GM23338 (cell line): ENCODE results near the gene PRKAA1. TPM values are rescaled to one million over a fixed set of nuclear protein-coding genes. Genes with fewer than 3 reads are reported as not detected.
"Not testable (repeated sequence)": the region's sequence is repeated elsewhere in the genome, so short reads cannot be mapped to it uniquely, and the experiment has no call there.

Experiments used
- ATAC-seq: fragments of 200-7000 bp; cut with Tn5 transposase; 3 replicates; pipeline ENCODE4 v1.9.1; 2020
- DNase-seq: peaks from one replicate; pipeline ENCODE4 v3.0.0-alpha.2; 2015; ENCODE audit warnings: low spot score
- H2AFZ ChIP-seq: fragments of 200-600 bp; sonication (generic); 2 replicates; pipeline ENCODE4 v1.8.0; 2016; ENCODE audit warnings: antibody characterized with exemption, mild to moderate bottlenecking, moderate library complexity
- H3F3A ChIP-seq: fragments of 200-600 bp; sonication (generic); replicated peaks from 2 replicates; pipeline ENCODE4 v1.8.0; 2017; ENCODE audit warnings: antibody characterized with exemption, mixed run types, low read depth
- H3K27ac ChIP-seq: fragments of 200-600 bp; sonication (generic); 2 replicates; pipeline ENCODE4 v1.6.1; 2016; ENCODE audit warnings: low read depth
- H3K27me3 ChIP-seq: fragments of 200-600 bp; sonication (generic); 2 replicates; pipeline ENCODE4 v1.8.0; 2016; ENCODE audit warnings: mild to moderate bottlenecking, mixed run types, moderate library complexity; ENCODE audit not compliant: insufficient read depth
- H3K36me3 ChIP-seq: fragments of 200-600 bp; sonication (generic); 2 replicates; pipeline ENCODE4 v1.8.0; 2016; ENCODE audit warnings: mild to moderate bottlenecking; ENCODE audit not compliant: insufficient read depth
- H3K4me1 ChIP-seq: fragments of 200-600 bp; sonication (generic); 2 replicates; pipeline ENCODE4 v1.8.0; 2016; ENCODE audit warnings: mild to moderate bottlenecking, moderate library complexity; ENCODE audit not compliant: insufficient read depth
- H3K4me2 ChIP-seq: fragments of 200-600 bp; sonication (generic); 2 replicates; pipeline ENCODE4 v1.7.1; 2017; ENCODE audit warnings: mixed run types
- H3K4me3 ChIP-seq: fragments of 200-600 bp; sonication (generic); 2 replicates; pipeline ENCODE4 v1.6.1; 2016; ENCODE audit warnings: mixed run types
- H3K79me2 ChIP-seq: fragments of 200-600 bp; sonication (generic); replicated peaks from 2 replicates; pipeline ENCODE4 v1.8.0; 2017; ENCODE audit warnings: mild to moderate bottlenecking; ENCODE audit not compliant: insufficient read depth
- H3K9me2 ChIP-seq: fragments of 200-600 bp; sonication (generic); 2 replicates; pipeline ENCODE4 v1.8.0; 2017; ENCODE audit not compliant: insufficient read depth
- H4K20me1 ChIP-seq: fragments of 200-600 bp; sonication (generic); replicated peaks from 2 replicates; pipeline ENCODE4 v1.8.0; 2017; ENCODE audit warnings: mild to moderate bottlenecking; ENCODE audit not compliant: insufficient read depth
- H3K27ac Mint-ChIP-seq: 2 replicates; pipeline ENCODE4 v1.8.0; 2020; ENCODE audit warnings: inconsistent platforms, mild to moderate bottlenecking, moderate library complexity, mixed read lengths
- H3K27me3 Mint-ChIP-seq: 3 replicates; pipeline ENCODE4 v1.8.0; 2022; ENCODE audit warnings: low read depth, mild to moderate bottlenecking, moderate library complexity, mixed read lengths, inconsistent platforms; ENCODE audit not compliant: insufficient read depth, poor library complexity
- H3K36me3 Mint-ChIP-seq: 3 replicates; pipeline ENCODE4 v1.8.0; 2021; ENCODE audit warnings: low read depth, mild to moderate bottlenecking, inconsistent platforms, moderate library complexity, mixed read lengths
- H3K4me1 Mint-ChIP-seq: 3 replicates; pipeline ENCODE4 v1.8.0; 2020; ENCODE audit warnings: mild to moderate bottlenecking, inconsistent platforms, mixed read lengths
- H3K4me3 Mint-ChIP-seq: 3 replicates; pipeline ENCODE4 v1.8.0; 2021; ENCODE audit warnings: moderate library complexity, mild to moderate bottlenecking, inconsistent platforms, mixed read lengths
- H3K9me3 Mint-ChIP-seq: 3 replicates; pipeline ENCODE4 v1.8.0; 2020; ENCODE audit warnings: moderate library complexity, mild to moderate bottlenecking, inconsistent platforms, mixed read lengths
- CREB1 ChIP-seq: fragments of 250-450 bp; sonication (Bioruptor Pico); IDR thresholded peaks from 2 replicates; pipeline ENCODE4 v1.5.0; 2020; ENCODE audit warnings: low read depth, mild to moderate bottlenecking, moderate library complexity
- EZH2phosphoT487 ChIP-seq: fragments of 200-600 bp; sonication (generic); IDR thresholded peaks from one replicate; pipeline ENCODE4 v1.8.1; 2018; ENCODE audit warnings: antibody characterized with exemption; ENCODE audit not compliant: unreplicated experiment
- JUNB ChIP-seq: IDR thresholded peaks from one replicate; pipeline ENCODE4 v1.6.1; 2016; ENCODE audit warnings: antibody characterized with exemption; ENCODE audit not compliant: unreplicated experiment
- NANOG ChIP-seq: IDR thresholded peaks from 2 replicates; pipeline ENCODE4 v1.6.1; 2016; ENCODE audit warnings: antibody characterized with exemption, borderline replicate concordance
- POLR2AphosphoS5 ChIP-seq: IDR thresholded peaks from 2 replicates; pipeline ENCODE4 v1.6.1; 2016; ENCODE audit warnings: antibody characterized with exemption, low read depth
- STAT1 ChIP-seq: IDR thresholded peaks from one replicate; pipeline ENCODE4 v1.6.1; 2016; ENCODE audit warnings: antibody characterized with exemption; ENCODE audit not compliant: unreplicated experiment
- ZNF114 ChIP-seq: fragments of 250-450 bp; sonication (Bioruptor Pico); IDR thresholded peaks from 2 replicates; pipeline ENCODE4 v1.5.0; 2020; ENCODE audit warnings: mild to moderate bottlenecking, moderate library complexity
- ZNF331 ChIP-seq: fragments of 250-450 bp; sonication (Bioruptor Pico); IDR thresholded peaks from 2 replicates; pipeline ENCODE4 v1.5.0; 2020; ENCODE audit warnings: low read depth, mild to moderate bottlenecking, moderate library complexity
- polyA plus RNA-seq: library from polyadenylated mRNA; unstranded; fragments of >200 nt; fragmentation: Nextera tagmentation; extraction: Ambion mirVana; gene quantifications from 2 replicates; pipeline ENCODE4 v1.2.1, GENCODE V29; 2016
- total RNA-seq: library from RNA; depleted of rRNA; stranded (reverse); fragments of >200 nt; shearing (Covaris generic); gene quantifications from 2 replicates; pipeline ENCODE4 v1.2.3, GENCODE V29; 2014
- TF ChIP-seq, protein P1 (sequence below), 2 experiments: fragments of 200-600 bp in 1 of 2; sonication (generic) in 1 of 2; conservative IDR thresholded peaks; 2 replicates each; pipeline versions ENCODE4 v1.5.1 to v1.6.1; 2016 to 2017; ENCODE audit warnings: antibody characterized with exemption in 2 of 2, low read depth in 2 of 2, mild to moderate bottlenecking in 2 of 2, moderate library complexity in 1 of 2
- TF ChIP-seq, protein P2 (sequence below): fragments of 250-450 bp; sonication (Bioruptor Pico); IDR thresholded peaks from 2 replicates; pipeline ENCODE4 v1.5.0; 2020; ENCODE audit warnings: mild to moderate bottlenecking, moderate library complexity

The PRKAA1 gene
- total and polyA plus RNA-seq, 2 experiments from 2014 or later = 10.3 to 35.0 TPM

DNA sequence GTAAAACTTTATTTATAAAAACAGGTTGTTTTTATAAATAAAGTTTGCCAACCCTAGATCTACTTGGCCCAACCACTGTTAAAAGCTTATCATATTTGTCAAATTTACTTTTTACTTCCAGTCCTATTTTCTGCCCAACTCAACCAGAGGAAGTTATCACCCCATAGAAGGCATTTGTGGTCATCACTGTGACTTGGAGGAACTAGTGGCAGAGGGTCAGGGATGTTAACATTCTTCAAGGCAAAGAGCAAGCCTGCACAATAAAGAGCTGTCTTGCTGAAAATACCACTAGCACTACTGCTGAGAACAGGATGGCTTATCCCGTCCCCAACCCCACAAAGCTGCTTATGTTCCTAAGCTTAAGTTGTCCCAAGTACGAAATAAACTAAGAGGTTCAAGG lies 64.7 kb downstream of the PRKAA1 start:
- no peak overlapping the region for H3K4me3 Mint-ChIP-seq
- H3K36me3 Mint-ChIP-seq = no peaks in the 10 kb centered on the region

GRCh38 chr5:40722497-40722911 lies 75.7 kb downstream of the PRKAA1 start:
- H3K36me3 Mint-ChIP-seq = peaks cover 44% of the 10 kb centered on the region
- not testable (repeated sequence) for H3F3A ChIP-seq, H3K27me3 Mint-ChIP-seq, ATAC-seq, H3K79me2 ChIP-seq, H3K4me1 ChIP-seq, H3K4me2 ChIP-seq, H2AFZ ChIP-seq, H3K9me2 ChIP-seq, H3K4me3 Mint-ChIP-seq, H4K20me1 ChIP-seq, DNase-seq, H3K36me3 ChIP-seq, H3K27me3 ChIP-seq, H3K4me1 Mint-ChIP-seq, H3K27ac ChIP-seq, H3K4me3 ChIP-seq, H3K27ac Mint-ChIP-seq
- H3K9me3 Mint-ChIP-seq = peaks cover 25% of the 10 kb centered on the region

More for the DNA sequence above, 64.7 kb downstream of the PRKAA1 start:
- Histone ChIP-seq H3K36me3 (no peaks in the 10 kb centered on the region), H3K9me2 (no peaks in the 10 kb centered on the region), H4K20me1 (no peaks in the 10 kb centered on the region; the same call in 1 of the 2 replicates), H3K27ac (no peak overlapping the region), H3K4me2 (no peak overlapping the region), H3F3A (no peaks in the 10 kb centered on the region), H3K79me2 (no peaks in the 10 kb centered on the region), H3K4me1 (no peaks in the 10 kb centered on the region), H3K4me3 (no peak overlapping the region), H2AFZ (no peak overlapping the region), H3K27me3 (no peaks in the 10 kb centered on the region)
- DNase-seq (no peak), ATAC-seq (no peak)
- no peaks in the 10 kb centered on the region; the same call in 2 of the 3 replicates for H3K4me1 Mint-ChIP-seq
- no peaks in the 10 kb centered on the region for H3K9me3 Mint-ChIP-seq
- H3K27me3 Mint-ChIP-seq = peaks cover 2% of the 10 kb centered on the region
- TF ChIP-seq JUNB (no peak), POLR2AphosphoS5 (no peak), NANOG (no peak), ZNF331 (CRISPR knock-in tag) (no peak), STAT1 (no peak), EZH2phosphoT487 (no peak), CREB1 (no peak), ZNF114 (CRISPR knock-in tag) (no peak)
- TF ChIP-seq, protein P1, sequence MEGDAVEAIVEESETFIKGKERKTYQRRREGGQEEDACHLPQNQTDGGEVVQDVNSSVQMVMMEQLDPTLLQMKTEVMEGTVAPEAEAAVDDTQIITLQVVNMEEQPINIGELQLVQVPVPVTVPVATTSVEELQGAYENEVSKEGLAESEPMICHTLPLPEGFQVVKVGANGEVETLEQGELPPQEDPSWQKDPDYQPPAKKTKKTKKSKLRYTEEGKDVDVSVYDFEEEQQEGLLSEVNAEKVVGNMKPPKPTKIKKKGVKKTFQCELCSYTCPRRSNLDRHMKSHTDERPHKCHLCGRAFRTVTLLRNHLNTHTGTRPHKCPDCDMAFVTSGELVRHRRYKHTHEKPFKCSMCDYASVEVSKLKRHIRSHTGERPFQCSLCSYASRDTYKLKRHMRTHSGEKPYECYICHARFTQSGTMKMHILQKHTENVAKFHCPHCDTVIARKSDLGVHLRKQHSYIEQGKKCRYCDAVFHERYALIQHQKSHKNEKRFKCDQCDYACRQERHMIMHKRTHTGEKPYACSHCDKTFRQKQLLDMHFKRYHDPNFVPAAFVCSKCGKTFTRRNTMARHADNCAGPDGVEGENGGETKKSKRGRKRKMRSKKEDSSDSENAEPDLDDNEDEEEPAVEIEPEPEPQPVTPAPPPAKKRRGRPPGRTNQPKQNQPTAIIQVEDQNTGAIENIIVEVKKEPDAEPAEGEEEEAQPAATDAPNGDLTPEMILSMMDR (conservative IDR thresholded peaks at IDR 0.05; ENCODE audit: low read depth in 2 of 2) = no peak
- TF ChIP-seq, protein P2, sequence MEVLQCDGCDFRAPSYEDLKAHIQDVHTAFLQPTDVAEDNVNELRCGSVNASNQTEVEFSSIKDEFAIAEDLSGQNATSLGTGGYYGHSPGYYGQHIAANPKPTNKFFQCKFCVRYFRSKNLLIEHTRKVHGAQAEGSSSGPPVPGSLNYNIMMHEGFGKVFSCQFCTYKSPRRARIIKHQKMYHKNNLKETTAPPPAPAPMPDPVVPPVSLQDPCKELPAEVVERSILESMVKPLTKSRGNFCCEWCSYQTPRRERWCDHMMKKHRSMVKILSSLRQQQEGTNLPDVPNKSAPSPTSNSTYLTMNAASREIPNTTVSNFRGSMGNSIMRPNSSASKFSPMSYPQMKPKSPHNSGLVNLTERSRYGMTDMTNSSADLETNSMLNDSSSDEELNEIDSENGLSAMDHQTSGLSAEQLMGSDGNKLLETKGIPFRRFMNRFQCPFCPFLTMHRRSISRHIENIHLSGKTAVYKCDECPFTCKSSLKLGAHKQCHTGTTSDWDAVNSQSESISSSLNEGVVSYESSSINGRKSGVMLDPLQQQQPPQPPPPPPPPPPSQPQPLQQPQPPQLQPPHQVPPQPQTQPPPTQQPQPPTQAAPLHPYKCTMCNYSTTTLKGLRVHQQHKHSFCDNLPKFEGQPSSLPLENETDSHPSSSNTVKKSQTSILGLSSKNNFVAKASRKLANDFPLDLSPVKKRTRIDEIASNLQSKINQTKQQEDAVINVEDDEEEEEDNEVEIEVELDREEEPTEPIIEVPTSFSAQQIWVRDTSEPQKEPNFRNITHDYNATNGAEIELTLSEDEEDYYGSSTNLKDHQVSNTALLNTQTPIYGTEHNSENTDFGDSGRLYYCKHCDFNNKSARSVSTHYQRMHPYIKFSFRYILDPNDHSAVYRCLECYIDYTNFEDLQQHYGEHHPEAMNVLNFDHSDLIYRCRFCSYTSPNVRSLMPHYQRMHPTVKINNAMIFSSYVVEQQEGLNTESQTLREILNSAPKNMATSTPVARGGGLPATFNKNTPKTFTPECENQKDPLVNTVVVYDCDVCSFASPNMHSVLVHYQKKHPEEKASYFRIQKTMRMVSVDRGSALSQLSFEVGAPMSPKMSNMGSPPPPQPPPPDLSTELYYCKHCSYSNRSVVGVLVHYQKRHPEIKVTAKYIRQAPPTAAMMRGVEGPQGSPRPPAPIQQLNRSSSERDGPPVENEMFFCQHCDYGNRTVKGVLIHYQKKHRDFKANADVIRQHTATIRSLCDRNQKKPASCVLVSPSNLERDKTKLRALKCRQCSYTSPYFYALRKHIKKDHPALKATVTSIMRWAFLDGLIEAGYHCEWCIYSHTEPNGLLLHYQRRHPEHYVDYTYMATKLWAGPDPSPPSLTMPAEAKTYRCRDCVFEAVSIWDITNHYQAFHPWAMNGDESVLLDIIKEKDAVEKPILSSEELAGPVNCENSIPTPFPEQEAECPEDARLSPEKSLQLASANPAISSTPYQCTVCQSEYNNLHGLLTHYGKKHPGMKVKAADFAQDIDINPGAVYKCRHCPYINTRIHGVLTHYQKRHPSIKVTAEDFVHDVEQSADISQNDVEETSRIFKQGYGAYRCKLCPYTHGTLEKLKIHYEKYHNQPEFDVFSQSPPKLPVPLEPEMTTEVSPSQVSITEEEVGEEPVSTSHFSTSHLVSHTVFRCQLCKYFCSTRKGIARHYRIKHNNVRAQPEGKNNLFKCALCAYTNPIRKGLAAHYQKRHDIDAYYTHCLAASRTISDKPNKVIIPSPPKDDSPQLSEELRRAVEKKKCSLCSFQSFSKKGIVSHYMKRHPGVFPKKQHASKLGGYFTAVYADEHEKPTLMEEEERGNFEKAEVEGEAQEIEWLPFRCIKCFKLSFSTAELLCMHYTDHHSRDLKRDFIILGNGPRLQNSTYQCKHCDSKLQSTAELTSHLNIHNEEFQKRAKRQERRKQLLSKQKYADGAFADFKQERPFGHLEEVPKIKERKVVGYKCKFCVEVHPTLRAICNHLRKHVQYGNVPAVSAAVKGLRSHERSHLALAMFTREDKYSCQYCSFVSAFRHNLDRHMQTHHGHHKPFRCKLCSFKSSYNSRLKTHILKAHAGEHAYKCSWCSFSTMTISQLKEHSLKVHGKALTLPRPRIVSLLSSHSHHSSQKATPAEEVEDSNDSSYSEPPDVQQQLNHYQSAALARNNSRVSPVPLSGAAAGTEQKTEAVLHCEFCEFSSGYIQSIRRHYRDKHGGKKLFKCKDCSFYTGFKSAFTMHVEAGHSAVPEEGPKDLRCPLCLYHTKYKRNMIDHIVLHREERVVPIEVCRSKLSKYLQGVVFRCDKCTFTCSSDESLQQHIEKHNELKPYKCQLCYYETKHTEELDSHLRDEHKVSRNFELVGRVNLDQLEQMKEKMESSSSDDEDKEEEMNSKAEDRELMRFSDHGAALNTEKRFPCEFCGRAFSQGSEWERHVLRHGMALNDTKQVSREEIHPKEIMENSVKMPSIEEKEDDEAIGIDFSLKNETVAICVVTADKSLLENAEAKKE (CRISPR knock-in tag) = no peak
- no peak overlapping the region for H3K27ac Mint-ChIP-seq
